AG20443 (cell line): Measurements from ENCODE around the gene SCYGR3.
A peak's percentile ranks its signal among the peaks of the same experiment; 100 is the strongest.

ENCODE experiments used
- DNase-seq: peaks from one replicate; pipeline ENCODE4 v3.0.0; 2012; ENCODE audit warnings: low spot score, mixed read lengths

The SCYGR3 gene, protein sequence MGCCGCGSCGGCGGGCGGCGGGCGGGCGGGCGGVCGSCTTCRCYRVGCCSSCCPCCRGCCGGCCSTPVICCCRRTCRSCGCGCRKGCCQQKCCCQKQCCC

GRCh38 chr2:227614740-227615139 is at the start of gene SCYGR3:
Gene SCYGR3, minus strand, starts transcription at chr2:227614840. Its CDS starts 0 bp downstream, at chr2:227614840.
- DNase-seq = no peak

DNA sequence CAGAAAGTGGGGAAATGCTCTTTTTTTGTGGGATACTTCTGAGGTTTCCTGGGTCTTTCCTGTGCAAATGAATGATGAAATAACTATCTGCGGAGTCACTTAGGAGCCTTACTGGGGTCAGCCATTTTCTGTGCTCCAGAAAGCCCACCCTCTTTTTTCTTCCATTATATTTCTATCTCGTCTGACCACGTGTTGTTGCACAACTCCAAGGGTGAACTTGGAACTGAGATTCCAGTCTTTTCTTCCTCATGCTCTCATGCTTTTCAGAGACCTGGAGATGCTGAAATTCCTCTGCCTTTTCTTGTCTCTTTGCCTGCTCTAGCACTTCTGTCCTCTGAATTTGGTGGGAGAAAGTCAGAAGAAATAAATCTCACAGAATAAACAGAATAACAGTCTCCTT is 47.2 kb upstream of the SCYGR3 start:
- DNase-seq = no peak

GRCh38 chr2:227661025-227661649 is 46.5 kb upstream of the SCYGR3 start:
- DNase-seq = no peak

- no peak for DNase-seq
These were observed 42.7 kb upstream of the SCYGR3 start for GRCh38 chr2:227657199-227657845.

GRCh38 chr2:227655454-227655853 is 40.8 kb upstream of the SCYGR3 start:
- DNase-seq = peak; percentile 89

GRCh38 chr2:227654426-227654825 is 39.8 kb upstream of the SCYGR3 start:
- no peak for DNase-seq

- DNase-seq = no peak
These were observed 38.8 kb upstream of the SCYGR3 start for GRCh38 chr2:227653419-227653818.

- no peak for DNase-seq
These were observed 29.4 kb upstream of the SCYGR3 start for GRCh38 chr2:227643990-227644551.

- no peak for DNase-seq
These were observed 28.0 kb upstream of the SCYGR3 start for GRCh38 chr2:227642656-227643055.

- DNase-seq = no peak
These were observed 19.6 kb upstream of the SCYGR3 start for GRCh38 chr2:227634201-227634600.

DNA sequence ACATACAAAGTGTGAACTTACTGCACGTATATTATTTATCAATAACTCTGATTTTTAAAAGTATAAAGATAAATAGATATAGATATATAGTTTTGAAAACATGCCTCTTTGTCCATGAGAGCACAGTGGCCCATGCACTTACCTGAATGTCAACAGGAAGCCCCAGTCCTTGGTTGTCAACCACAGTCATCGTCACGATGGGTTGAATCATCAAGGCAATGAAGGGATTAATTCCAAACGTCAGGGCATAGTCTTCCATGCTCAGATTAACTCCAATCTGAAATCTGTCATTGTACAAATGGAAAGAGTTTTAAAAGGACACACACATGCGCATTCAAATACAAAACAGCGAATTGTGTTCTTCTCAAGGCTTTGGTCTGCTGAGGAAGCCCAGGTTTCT is 18.2 kb upstream of the SCYGR3 start:
- no peak for DNase-seq

DNA sequence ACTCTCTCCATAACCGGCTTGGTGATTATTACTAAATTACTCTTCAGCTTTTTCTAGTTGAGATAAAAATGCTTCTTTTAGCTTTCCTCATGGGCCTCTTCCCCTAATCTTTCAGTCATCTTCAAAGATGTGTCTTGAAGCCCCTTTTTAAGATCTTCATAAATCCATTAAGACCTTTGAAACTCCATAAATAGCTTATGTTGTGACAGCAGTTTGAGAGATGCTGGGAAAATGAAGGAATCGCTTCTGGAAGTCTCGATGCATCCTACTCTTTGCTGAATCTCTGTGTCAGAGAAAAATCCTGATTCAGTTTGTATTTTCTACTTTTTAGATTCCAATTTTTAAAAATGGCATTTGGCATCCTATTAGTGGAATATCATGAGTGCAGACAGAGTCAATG is 15.7 kb upstream of the SCYGR3 start:
- DNase-seq = no peak

GRCh38 chr2:227629435-227629834 is 14.8 kb upstream of the SCYGR3 start:
- no peak for DNase-seq

GRCh38 chr2:227627769-227628168 is 13.1 kb upstream of the SCYGR3 start:
- no peak for DNase-seq

GRCh38 chr2:227626580-227627151 is 12.0 kb upstream of the SCYGR3 start:
- DNase-seq = no peak

DNA sequence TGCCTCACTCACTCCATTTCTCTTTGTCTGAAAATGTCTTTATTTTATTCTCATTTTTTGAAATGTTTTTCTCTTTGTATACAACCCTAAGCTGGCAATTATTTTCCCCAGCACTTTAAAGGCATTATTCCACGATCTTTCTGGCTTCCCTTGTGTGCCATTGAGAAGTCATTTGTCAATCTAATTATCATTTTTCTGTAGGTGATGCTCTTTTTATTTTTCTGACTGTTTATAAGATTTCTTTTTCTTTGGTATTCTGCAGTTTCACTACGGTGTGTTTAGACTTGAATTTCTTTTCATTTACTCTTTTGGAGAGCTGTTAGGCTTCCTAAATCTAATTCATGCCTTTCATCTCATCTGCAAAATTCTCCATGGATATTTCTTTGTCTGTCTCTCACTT is 10.8 kb upstream of the SCYGR3 start:
- no peak for DNase-seq

GRCh38 chr2:227623226-227623625 is 8.6 kb upstream of the SCYGR3 start:
- peak; percentile 36 for DNase-seq

DNA sequence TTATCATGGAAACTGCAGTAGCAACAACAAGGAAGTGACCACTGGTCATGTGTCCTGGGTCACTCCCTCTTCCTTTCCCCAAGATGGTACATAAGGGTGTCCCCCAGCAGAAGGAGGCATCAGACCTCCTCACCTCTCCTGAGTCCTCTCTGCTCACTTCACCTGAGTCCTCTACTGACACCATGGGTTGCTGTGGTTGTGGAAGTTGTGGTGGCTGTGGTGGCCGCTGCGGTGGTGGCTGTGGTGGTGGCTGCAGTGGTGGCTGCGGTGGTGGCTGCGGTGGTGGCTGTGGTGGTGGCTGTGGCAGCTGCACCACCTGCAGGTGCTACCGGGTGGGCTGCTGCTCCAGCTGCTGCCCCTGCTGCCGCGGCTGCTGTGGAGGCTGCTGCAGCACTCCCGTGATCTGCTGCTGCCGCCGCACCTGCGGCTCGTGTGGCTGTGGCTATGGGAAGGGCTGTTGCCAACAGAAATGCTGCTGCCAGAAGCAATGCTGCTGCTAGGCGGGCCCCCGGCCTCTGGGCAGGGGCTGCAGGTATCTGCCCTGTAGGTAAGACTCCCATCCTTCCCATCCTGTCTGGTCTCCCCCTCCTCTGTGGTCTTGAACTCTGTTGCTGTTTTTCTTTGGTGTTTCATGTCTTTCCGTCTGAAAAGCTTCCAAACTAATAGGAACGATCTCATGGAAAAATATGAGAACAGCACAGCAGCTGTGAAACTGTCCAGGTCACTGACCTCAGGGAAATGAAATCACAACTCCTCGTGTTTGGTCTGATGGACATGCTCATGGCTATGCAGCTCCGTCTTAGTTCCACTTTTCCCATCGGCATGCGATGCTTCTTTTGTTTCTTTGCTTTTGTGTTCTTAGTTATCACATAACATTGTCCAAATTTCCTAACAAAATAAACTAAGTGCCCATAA is 2.9 kb upstream of the SCYGR3 start, which contains the start of gene SCYGR4:
Gene SCYGR4, plus strand, starts transcription at position 183 of the 915 bp plus-strand sequence. Its CDS starts 0 bp downstream, at position 183.
- DNase-seq = no peak

DNA sequence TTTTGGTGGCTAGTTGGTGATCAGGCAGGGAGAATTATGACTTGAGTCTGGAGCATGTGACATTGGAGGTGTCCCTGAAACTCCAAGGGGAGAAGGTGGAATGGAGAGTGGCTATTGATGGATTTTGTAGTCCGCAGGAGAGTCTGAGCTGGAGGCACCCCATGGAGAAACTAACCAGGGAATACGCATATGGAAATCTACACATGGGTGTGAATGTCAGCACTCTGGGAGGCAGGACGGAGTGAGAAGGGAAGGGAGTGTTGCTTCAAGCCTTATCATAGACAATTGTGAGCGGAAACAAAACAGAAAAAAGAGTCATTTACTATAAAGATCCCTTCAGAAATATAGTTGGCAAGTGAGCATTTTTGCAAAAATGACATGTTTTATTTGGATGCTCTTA is 2.0 kb upstream of the SCYGR3 start:
- DNase-seq = no peak

GRCh38 chr2:227615906-227616305 is 1.3 kb upstream of the SCYGR3 start:
- no peak for DNase-seq

GRCh38 chr2:227615181-227615580 is 541 bp upstream of the SCYGR3 start:
- no peak for DNase-seq

- no peak for DNase-seq
These were observed 394 bp downstream of the SCYGR3 start for GRCh38 chr2:227614246-227614645.
